CD4-positive, alpha-beta T cell treated with Interleukin-6 at 100 ng/mL for 8 hours (primary cell): Measurements from ENCODE around the gene PDAP1.
"Not testable (repeated sequence)": the region's sequence is repeated elsewhere in the genome, so short reads cannot be mapped to it uniquely, and the experiment has no call there.

Source experiments
- DNase-seq: peaks from one replicate; pipeline ENCODE4 v3.0.0-alpha.2; 2020; ENCODE audit warnings: mixed read lengths, low spot score

The PDAP1 gene

DNA sequence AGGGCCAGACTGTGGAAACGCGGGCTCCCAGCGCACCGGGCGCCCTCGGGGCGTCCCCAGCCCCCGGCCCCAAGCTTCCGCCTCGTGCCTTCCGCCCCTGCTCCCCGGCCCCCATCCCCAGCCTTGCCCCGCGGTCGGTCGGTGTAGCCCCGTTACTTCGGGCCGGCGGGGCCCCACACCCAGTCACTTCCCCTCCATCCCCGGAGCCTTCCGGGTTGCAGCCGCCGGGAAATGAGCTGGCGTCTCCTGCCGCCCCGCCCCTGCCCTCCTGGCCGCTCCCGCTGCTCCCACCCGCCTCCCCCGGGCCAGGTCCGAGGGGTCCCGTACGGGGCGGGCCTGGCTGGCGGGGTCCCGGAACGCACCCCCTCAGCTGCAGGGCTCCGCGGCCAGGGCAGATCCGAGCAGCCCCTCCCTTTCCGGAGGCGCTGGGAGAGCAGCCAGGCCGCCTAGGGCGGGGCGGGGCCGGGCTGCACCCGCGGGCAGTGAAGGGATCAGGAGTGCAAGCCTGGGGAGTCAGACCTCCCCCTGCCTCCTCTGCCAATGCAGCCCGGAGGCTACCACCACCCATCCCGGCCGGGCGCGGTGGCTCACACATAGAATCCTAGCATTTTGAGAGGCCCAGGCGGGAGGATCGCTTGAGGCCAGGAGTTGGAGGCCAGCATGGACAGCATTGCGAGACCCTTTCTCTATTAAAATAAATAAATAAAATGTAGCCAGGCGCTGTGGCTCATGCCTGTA, 33.2 kb downstream of the PDAP1 start:
- peak; percentile 54 for DNase-seq

DNA sequence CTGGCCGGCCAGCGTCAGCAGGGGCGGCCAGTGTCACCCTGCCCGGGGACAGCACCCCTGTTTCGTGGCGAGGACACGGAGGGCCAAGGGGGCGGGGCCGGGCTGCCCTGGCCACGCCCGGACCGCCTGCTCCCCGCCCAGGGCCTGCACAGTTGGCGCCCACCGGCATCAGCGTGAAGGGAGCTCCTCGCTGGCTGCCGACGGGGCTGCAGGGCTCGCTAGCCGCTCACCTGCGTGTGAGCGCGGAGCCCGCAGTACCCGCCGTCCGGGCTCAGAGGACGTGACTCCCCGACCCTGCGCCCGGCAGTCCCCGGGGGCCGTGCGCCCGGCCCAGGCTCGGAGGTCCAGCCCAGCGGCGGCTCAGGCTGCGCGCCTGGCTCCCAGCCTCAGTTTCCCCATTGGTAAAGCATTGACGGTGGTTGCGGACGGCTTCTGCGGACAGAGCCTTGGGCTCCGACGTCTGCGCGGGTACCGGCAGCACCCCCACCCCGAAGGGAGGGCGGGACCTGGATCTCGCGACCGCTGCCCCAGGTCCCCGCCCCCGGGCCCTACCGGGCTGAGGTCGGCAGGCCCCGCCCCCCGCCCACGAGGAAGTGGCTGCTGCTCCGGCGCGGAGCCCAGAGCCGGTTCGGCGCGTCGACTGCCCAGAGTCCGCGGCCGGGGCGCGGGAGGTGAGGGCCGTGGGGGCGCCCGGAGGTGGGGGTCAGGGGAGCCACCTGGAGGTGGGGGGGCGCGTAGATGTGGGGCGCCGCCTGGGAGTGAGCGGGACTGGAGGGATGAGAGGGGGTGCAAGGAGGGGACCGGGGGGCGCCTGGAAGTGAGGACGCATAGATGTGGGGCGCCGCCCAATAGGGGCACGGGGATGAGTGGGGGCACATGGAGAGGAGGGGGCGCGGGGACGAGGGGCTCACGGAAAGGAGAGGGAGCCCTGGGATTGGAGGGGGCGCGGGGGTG, 34.0 kb downstream of the PDAP1 start, which contains the start of gene ARPC1B:
TSS of gene ARPC1B (plus strand) at position 620 of the 954 bp plus-strand sequence. CDS start 10,985 bp downstream, outside the sequence.
- DNase-seq: peak; percentile 87

DNA sequence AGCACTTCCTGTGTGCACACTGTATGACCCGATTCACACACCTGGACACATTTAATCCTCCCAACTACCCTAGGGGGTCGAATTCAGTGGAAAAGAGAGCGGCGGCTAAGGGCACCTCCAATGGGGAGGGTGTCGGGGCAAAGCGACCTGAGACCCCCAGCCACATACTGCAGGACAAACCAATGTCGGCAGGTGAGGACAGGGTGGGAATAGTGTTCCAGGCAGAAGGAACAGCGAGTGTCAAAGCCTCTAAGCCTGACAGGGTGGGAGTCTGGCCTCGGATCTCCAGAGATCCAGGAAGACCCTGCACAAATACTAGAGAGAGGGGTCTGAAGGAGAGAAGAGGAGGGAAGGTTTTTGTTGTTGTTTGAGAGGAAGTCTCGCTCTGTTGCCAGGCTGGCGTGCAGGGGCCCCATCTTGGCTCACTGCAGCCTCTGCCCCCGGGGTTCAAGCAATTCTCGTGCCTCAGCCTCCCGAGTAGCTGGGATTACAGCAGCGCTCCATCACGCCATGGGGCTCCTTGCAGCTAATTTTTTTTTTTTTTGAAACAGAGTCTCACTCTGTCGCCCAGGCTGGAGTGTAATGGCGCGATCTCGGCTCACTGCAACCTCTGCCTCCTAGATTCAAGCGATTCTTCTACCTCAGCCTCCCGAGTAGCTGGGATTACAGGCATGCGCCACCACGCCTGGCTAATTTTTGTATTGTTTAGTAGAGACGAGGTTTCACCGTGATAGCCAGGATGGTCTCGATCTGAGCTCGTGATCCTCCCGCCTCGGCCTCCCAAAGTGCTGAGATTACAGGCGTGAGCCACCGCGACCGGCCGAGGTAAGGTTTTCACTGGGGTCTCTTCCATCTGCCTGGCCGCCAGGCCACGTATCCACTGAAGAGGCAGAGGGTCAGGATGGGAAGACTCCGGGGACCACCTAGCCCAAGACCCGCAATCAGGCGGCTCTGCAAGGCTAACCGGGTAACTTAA, 35.0 kb downstream of the PDAP1 start:
- no peak for DNase-seq

DNA sequence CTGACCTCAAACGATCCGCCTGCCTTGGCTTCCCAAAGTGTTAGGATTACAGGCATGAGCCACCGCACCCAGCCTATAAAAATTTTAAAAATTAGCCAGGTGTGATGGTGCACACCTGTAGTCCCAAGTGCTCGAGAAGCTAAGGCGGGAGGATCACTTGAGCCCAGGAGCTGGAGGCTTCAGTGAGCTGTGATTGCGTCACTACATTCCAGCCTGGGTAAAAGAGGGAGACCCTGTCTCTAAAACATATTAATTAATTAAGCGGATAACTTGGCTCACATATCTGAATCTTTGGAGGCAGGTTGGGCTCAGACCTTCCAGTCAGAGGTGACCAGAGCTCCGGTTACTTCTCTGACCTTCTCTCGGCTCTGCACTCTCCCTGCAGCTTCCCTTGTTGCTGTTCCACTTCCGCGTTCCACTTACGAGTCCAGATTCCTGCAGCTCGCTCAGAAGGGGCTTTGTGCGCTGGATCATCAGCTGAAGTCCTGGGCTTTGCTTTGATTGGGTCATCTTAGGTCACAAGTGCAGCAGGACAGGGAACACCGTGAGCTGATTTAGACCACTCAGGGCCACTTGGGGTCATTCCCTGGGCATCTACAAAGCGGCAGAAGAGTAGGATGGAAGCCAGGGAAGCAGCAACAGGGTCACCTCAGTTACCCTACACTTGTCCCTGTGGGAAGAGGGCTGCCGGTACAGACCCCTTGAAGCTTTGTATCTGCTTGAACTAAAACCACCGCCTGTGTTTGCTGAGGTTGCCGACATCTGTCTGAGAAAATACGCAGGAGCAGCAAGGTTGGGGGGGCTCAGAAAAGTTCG, 35.9 kb downstream of the PDAP1 start:
- no peak for DNase-seq

DNA sequence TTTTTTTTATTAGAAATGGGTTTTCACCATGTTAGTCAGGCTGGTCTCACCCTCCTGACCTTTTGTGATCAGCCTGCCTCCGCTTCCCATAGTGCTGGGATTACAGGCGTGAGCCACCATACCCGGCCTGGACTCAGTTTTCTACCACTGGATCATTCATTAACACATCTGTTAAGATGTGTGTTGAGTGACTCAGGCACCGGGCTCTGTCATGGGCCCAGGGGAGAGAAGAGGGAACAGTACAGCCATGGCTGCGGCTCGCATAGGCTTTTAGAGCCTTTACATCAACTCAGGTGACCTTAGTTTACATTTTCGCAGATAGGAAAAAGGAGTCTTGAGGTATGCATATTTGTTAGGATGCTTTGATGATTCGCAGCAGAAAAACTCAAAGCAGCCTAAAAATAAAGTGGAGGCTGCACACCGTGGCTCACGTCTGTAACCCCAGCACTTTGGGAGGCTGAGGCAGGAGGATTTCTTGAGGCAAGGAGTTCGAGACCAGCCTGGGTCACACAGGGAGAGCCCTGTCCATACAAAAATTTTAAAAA, 36.9 kb downstream of the PDAP1 start:
- DNase-seq: no peak

DNA sequence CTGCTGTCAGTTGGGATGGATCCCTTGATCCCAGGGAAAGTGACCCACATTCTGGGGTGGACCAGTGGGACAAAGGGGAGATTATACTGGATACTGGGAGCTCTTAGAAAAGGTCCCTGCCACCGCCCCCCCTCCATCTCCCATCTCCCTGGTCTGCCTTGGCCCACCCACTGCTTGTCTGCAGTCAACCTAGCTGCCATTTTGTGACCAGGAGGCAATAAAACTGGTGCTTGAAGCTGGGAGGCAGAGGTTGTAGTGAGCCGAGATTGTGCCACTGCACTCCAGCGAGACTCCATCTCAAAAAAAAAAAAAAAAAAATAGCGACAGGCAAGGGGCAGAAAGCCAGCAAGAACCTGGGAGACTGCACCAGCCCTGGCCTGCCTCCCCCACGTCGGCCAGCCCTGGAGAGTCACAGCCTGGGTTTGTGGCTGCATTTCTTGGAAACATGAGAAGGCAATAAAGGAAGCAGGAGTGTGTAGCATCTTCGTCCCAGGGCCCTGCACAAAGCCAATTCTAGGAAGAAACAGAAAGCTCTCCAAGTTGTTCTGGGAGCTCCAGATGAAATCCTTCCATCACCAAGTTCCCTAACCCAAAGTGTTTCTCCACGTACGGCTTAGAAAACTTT, 38.5 kb downstream of the PDAP1 start:
- DNase-seq: no peak

DNA sequence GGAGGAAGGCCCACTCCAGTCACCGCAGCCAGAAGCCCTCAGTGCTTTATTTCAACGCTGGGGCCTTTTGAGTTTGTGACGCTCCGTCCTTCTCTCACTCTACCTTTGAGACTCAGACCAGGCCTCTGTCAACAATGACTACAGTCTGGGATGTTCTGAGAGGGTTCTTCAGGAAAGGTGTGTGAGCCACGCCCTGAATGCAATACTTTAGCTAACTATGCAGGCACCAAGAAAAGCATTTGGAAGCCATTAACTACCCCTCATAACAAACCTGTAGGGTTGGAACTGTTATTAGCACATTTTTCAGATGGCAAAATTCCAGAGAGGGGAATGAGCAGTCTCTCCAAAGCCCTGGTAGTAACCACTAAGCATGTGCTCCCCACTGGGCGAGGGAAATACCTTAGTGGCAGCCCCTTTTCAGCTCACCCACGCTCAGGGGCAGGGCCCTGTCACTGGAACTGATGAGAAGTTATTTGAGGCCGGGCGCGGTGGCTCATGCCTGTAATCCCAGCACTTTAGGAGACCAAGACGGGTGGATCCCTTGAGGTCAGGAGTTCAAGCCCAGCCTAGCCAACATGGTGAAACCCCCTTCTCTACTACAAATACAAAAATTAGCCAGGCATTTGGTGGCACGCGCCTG, 39.5 kb downstream of the PDAP1 start:
- no peak for DNase-seq

DNA sequence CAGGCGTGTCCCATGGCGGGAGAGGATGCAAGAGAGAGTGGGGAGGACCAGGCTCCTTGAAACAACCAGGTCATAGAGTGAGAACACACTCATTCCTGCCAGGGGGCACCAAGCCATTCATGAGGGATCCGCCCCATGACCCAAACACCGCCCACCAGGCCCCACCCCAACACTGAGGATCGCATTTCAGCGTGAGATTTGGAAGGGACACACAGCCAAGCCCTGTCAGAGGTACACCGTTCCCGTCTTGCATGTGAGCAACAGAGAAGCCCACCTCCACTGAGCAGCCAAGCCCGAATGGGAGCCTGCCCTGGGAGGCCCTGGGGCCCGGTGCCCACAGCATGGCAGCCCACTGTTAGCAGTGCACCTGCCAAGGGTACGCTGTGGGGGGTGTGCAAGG, 41.8 kb downstream of the PDAP1 start:
- DNase-seq: no peak

DNA sequence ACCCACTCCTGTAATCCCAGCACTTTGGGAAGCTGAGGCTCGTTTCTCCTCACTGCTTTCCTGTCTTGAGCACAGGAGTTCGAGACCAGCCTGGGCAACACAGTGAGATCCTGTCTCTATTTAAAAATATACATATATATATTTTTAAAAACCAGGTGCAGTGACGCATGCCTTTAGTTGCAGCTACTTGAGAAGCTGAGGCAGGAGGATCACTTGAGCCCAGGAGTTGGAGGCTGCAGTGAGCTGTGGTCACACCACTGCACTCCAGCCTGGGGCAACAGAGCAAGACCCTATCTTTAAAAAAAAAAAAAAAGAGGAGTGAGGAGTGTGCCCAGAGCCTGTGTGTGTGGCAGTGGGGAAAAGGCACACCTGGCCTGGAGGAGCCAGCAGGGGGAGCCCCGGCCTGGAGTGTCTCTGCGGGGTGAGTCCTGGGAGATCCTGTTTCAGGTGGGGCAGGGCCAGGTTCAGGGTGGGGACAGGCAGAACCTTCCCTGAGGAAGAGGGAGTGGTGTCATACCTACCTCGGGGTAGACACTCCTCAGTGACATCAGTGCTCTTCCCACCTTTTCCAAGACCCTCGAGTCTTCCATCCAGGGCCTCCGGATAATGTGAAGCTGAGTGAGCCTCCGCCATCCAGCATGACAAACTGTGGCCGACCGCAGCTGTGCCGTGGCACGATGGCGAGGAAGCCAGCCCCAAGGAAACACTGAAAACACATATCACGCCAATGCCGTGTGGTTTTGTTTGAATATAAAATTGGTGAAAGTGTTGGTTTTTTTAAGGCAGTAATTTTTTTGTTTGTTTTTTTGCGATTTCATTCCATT, 42.9 kb downstream of the PDAP1 start:
- peak; percentile 70 for DNase-seq

DNA sequence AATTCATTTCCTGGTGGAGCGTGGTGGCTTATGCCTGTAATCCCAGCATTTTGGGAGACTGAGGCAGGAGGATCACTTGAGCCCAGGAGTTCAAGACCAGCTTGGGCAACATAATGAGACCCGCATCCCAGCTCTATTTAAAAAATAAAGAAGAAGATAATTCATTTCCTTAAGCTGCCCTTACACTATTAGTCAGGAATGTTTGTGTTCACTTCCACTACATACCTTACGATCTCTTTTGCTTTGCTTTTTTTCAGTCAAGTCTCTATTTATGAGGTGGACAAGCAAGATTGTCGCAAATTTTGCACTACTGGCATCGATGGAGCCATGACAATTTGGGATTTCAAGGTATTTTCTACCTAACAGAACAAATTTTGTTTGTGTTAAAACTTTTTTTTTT, 45.1 kb downstream of the PDAP1 start:
- DNase-seq: no peak

DNA sequence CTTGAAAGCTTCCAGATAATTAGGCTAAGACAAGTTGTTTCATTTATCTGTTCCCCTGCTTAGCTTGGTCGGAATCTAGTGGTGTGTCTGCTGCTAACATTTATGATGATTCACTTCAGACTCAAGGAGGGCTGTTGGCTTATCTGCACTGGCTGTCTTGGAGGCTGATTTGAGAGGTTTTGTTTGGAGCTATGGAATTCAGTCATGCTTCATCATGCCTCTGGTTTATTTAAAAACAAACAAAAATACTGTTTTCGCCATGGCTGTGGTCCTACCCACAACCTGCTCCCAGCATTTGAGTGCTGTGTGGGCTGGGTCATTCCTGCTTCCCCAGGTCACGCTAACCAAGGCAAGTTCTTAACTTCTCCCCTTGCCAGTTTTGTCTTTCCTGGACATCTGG, 45.6 kb downstream of the PDAP1 start:
- DNase-seq: no peak

DNA sequence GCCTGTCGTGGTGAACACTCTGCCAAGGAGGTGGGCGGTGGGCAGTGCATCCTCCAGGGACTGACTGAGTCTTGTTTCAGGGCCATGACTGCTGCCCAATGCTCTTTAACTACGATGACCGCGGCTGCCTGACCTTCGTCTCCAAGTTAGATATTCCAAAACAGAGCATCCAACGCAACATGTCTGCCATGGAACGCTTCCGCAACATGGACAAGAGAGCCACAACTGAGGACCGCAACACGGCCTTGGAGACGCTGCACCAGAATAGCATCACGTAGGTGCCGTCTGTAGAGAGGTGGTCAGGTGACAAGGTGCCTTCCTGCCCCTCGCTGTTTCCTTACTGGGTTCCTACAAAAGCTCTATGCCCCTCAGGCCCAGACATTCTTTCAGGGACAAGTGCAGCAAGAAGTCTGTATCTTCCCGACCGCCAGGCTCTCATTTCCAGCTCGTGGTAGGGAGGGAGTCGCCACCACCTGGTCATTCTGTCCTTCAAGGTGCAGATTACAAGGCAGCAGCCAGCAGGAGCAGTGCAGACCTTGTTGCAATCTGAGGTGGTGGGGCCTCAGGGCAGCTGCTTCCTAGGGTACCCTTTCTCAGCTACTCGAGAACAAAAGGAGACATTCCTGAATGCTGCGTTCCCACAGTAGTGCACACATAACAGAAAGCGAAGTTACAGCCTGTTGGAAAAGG, 48.8 kb downstream of the PDAP1 start:
- no peak for DNase-seq

DNA sequence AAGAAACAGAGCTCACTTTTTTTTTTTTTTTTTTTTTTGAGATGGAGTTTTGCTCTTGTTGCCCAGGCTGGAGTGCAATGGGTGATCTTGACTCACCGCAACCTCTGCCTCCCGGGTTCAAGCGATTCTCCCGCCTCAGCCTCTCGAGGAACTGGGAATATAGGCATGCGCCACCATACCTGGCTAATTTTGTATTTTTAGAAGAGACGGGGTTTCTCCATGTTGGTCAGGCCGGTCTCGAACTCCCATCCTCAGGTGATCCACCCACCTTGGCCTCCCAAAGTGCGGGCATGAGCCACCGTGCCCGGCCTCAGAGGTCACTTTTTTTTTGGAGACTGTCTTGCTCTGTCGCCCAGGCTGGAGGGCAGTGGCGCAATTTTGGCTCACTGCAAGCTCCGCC, 49.9 kb downstream of the PDAP1 start:
- not testable (repeated sequence) for DNase-seq

DNA sequence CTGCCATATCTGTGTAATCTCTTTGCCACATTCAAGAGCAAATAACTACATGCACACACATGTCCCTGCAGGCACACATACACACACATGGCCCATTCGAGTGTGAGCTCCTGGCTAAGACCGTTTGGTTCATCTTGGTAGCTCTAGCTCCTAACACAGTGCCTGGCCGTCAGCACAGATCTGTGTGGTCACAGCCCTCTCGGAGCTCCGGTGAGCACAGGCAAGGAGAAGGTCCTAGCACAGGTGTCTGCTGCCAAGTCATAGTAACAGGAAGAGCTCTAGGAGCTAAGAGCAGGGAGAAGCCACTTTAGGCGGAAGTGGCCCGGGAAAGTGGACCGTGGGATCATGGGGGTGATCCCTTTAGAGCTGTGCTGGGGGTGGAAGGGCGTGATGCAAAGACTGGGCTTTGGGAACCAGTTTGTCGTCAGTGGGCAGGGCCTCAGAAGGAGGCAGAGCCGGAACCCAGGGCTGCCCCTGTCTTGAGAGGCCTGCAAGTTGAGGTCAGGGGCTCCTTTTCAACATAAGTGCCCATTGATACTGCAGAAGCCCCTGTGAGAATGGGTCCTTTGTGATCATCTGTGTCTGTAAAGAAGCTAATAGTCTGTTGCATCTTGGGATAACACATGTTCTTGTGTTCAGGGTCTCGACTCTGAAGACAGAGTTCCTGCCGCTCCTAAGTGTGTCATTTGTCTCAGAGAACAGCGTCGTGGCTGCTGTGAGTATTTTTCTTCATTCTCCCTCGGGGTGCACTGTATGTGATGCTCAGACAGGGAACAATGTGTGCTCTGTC, 50.5 kb downstream of the PDAP1 start:
- no peak for DNase-seq

DNA sequence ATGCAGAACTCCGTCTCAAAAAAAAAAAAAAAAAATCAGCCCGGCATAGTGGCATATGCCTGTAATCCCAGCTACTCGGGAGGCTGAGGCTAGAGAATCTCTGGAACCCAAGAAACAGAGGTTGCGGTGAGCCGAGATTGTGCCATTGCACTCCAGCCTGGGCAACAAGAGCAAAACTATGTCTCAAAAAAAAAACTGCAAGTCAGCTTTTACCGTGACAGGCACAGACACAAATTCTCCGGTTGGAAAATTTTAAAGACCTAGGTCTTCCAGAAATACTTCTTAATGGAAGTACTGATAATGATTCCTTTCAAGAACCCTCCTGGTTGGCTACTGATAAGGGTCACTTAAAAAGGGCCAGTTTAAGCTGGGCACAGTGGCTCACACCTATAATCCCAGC, 53.3 kb downstream of the PDAP1 start:
- no peak for DNase-seq

DNA sequence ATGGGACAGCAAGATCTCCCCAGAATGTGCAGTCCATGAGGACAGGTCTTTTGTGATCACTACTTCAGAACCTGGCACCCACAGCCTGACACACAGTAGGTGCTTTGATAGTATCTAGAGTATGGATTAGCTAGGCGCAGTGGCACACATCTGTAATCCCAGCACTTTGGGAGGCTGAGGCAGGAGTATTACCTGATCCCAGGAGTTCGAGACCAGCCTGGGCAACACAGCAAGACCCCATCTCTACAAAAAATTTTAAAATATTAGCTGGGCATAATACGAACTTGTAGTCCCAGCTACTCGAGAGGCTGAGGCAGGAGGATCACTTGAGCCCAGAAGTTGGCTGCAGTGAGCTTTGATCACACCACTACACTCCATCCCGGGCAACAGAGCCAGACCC, 56.1 kb downstream of the PDAP1 start:
- no peak for DNase-seq

DNA sequence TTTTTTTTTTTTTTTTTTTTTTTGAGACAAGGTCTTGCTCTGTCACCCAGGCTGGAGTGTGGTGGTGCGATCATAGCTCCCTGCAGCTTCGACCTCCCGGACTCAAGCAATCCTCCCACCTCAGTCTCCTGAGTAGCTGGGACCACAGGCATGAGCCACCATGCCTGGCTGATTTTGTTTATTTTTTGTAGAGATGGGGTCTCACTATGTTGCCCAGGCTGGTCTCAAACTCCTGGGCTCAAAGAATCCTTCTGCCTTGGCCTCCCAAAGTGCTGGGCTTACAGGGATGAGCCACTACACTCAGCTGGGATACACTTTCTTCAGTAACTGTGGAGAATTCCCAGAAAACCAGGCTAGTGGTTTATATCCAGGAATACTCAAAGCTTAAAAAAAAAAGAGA, 57.8 kb downstream of the PDAP1 start:
- DNase-seq: not testable (repeated sequence)
